Islet precursor cell (in vitro differentiated cells): ENCODE results near the gene ANO9.
"Not testable (repeated sequence)": the region's sequence is repeated elsewhere in the genome, so short reads cannot be mapped to it uniquely, and the experiment has no call there.

Experiments used
- DNase-seq: peaks from one replicate; pipeline ENCODE4 v3.0.0-alpha.2; 2018

The ANO9 gene

DNA sequence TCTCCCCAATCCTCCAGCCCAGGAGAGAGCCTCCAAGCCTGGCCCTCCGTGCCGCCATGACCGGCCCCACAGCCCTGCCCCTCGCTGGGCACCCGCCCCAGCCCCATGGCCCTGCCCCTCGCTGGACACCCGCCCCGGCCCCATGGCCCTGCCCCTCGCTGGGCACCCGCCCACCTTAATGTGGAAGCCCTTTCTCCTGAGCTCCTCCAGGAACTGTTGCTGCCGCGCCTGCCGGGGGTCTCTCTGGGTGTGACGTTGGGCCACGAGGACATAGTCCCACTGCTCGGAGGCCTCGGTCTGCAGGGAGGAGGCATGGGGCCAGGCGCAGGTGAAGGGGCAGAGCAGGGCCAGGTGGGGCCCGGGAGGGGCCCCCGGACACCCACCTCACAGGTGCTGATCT is 8.2 kb downstream of the ANO9 start:
- DNase-seq: no peak

DNA sequence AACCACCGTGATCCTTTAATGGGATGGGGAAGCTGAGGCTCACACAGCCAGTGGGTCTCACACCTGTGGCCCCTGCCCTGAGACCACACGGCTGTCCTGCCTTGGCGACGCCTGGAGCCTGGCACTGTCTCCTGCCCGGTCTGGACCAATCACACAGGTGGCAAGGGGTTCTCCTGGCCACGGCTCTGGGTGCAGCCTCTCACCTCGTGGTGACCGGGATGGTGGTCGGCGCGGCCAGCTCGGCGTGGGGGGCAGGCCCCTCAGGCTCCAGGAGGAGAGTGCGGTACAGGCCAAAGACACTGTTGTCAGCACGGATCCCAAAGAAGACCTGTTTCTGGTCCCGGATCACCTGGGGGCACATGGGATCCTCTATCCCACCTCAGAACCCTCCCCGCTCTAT is 8.7 kb downstream of the ANO9 start:
- DNase-seq: no peak

DNA sequence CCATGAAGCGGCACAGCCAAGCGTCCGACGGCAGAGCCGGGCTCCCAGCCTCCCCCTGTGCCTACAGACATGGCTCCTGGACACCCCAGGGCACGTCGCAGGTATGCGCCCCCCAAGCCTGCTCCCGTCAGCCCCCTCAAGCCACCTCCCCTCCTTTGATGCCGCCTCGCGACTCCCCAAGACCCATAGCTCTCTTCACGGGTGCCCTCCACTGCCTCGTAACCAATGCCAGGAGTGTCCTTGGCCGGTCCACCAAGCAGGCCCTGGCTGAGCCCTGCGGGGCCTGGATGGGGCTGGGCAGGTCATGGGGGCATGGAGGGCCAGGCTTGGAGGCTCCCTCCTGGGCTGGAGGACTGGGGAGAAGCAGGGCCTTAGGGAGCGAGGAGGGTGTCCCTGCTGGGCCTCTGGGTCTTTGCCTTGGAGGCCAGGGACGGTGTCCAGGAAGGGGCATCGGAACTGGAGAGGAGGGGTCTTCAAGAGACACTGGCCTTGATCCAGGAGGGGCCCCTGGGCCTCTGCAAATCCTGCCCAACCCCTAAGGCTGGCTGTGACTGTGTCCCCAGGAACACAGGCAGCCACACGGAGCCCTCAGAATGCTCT is 9.2 kb downstream of the ANO9 start:
- DNase-seq: no peak

DNA sequence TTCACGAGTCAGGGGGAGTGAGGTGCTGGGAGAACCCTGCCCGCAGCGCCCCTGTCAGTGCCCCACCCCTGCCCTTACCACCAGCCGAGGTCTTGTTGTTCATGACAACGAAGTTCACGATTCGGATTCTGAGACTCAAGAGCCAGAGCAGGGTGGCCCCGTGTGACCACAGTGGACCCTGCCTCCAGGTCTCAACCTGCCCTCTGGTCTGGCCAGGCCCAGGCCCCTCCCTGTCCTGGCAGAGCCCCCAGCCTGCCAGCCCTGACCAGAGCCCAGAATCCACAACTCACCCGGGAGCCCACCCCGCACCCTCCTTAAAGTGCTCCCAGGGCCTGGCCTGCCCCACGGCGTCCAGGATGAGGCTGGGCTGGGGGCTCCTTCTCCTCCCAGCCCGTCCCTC is 9.9 kb downstream of the ANO9 start:
- DNase-seq: no peak

DNA sequence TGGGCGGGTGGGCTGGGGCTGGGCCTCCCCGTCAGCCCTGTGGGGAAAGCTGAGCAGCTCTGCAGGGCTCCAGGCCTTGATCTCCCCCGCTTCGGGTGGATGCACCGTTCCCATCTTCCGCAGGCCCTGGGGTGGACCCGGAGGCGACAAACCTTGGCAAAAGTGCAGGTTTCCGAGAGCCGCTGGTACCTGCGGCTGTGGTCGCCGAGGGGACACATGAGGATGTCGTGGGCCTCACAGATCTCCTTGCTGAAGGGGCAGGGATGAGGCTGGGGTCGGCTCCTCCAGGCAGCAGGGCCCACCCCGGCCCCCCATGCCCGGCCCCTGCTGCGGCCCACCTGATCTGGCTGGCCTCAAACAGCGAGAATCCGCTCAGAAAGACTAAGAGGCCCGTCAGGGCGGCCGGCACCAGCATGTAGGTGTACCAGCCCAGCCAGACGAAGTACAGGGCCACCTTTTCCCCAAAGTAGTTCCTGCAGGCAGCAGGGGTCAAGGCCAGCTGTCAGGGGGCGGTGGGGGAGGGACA is 11.8 kb downstream of the ANO9 start:
- no peak for DNase-seq

DNA sequence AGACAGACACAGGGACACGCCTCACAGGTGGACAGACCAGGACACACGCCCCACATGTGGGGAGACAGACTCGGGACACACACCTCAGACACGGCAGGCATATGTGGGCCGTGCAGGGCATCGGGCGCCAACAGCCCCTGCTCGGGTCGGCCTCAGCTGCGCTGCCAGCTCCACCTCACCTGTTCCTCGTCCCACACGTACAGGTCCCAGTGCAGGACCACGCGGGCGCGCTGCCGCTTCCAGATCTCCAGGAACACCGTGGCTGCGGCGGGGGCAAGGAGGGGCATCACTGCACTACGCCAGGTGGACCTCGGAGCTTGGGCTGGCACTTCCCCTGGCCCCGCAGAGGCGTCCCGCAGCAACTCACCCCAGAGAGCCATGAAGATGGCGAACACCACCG is 12.4 kb downstream of the ANO9 start:
- DNase-seq: no peak

DNA sequence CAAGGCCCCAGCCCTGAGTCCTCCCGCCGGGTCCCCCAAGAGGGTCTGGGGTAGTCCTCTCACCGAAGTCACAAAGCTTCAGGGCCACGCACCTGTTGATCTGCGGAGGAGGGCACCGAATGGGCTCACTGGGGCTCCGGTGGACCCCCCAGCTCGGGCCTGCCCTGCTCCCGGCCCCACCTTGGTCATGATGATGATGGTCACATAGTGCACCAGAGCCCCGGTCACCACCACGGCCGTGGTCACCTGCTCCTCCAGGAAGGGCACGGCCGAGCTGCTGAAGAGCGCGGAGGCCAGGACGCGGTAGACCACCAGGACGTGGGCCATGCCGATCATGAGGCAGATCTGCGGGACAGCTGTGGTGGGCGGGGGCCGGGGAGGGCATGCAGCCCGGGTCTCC is 13.5 kb downstream of the ANO9 start:
- no peak for DNase-seq

DNA sequence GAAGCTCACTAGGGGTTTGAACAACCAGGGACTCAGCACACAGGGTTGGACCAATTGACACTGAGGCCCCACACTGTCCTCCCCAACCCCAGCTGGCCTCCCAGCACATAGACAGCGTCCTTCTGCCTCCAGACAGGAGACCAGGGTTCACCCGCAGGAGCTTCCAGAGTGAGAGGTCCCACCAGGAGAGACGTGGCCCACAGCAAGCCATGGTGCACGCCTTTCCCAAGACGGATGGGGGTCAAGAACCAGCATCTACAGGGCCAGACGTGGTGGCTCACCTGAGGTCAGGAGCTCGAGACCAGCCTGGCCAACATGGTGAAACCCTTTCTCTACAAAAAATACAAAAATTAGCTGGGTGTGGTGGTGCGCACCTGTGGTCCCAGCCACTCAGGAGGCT is 15.0 kb downstream of the ANO9 start:
- DNase-seq: no peak

DNA sequence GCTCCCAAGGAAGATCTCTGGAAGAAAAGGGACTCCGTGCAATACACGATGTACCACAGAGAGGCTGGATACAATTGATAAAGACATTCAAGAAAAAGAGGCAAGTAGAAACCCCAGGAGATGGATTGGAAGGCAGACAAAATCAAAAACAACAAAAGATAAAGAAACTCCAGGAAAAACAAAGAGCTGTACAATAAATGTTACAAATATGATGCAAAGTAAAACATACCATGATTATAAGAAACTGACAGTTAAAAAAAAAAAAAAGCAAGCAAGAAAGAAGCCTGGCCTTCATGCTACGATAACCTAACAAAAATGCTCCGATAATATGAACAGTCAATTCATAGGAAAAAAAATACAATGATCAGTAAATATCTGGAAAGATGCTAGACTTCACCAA is 16.5 kb downstream of the ANO9 start:
- no peak for DNase-seq

DNA sequence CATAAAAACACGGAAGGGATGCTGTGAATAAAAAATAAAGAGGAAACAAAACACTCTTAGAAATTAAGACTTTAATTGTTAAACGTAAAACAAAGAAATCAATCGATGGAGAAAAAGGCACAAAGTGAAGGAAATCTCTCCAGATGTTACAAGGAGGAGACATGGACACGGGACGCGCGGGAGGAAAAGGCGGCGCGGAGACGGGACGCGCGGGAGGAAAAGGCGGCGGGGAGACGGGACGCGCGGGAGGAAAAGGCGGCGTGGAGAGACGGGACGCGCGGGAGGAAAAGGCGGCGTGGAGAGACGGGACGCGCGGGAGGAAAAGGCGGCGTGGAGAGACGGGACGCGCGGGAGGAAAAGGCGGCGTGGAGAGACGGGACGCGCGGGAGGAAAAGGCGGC is 17.0 kb downstream of the ANO9 start:
- DNase-seq: not testable (repeated sequence)

DNA sequence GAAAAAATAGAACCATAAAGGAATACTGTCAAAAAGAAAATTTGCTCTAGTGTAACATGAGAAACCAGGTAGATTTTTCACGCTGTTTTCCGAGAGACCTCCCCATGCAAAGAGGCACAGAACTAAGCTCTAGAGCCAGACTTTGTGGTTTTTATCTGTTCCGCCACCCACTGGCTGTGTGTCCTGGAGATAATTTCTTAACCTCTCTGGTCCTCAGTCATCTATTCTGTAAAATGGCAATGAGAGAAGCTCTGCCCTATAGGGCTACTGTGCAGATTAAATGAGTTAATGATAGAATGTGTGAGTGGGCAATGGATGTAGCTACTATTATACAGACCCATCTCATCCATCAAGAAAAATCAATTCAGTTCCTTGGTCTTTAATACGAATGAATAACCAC is 17.6 kb downstream of the ANO9 start:
- DNase-seq: no peak

DNA sequence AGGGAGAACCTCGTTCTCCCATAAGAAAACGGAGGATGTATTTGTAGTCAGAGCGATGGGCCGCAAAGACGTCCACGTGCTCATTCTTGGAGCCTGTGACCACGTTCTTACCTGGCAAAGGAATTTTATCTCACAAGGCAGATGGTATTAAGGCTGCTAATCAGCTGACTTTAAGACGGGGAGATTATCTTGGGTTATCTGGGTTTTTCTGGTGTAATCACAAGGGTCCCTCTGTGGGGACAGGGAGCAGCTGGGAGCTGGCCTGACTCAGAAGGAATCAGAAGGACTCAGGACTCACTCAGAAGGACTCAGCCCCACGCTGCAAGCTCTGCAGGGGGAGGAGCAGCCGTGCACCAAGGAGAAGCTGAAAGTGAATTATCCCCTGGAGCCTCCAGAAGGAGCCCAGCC is 19.6 kb downstream of the ANO9 start:
- DNase-seq: no peak

DNA sequence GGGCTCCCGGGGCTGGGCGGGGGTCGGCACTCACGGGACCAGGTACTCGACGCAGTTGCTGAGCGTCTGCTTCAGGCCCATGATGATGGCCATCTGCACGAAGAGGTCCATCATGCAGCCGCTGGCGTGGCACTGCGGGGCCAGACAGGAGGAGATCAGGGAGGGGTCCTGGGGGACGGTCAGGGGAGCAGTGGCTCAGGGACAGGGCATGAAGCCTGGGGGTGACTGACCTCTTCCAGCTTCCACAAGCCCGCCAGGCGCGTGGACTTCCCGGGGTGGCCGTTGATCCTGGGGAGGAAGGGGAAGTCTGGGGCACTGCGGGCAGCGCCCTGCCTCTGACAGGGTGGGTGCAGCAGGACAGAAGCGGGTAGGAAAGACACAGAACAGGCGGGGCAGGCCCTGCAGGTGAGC is 20.9 kb downstream of the ANO9 start:
- no peak for DNase-seq

DNA sequence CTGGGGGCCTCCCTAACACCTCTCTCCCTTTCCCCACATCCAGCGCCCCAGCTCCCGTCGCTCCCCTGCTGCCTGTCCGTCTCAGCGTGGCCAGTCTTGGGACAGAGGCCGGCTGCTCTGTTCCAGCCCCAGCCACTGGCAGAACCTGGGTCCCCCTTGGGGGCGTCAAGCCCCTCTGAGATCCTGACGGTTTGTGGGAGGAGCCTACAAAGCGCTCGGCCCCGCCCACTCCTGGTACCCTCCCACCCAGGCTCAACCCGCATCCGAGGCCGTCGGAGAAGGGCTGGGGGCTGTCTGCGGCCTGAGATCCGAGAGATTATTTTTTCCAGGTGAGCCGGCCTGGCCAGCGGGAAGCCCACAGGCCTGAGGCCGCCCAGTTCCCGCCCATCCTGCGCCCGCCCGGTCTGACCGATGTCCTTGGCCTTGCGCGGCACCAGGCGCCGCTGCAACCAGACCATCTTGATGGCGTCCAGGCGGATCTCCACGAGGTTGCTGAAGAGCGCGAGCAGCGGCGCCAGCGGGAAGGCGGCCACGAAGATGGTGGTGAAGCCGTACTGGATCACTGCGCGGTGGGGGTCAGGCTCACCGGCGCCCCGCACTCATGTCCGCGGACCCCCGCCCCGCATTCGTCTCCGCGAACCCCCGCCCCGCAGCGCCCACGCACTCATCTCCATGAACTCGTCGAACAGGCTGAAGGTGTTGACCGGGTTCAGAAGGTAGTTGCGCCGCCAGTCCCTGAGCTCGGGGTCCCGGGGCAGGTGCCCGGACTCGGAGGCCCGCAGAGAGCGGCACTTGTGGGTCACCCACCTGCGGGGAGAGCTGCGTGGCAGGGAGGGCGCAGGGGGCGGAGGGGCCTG is 21.5 kb downstream of the ANO9 start:
- DNase-seq: no peak

DNA sequence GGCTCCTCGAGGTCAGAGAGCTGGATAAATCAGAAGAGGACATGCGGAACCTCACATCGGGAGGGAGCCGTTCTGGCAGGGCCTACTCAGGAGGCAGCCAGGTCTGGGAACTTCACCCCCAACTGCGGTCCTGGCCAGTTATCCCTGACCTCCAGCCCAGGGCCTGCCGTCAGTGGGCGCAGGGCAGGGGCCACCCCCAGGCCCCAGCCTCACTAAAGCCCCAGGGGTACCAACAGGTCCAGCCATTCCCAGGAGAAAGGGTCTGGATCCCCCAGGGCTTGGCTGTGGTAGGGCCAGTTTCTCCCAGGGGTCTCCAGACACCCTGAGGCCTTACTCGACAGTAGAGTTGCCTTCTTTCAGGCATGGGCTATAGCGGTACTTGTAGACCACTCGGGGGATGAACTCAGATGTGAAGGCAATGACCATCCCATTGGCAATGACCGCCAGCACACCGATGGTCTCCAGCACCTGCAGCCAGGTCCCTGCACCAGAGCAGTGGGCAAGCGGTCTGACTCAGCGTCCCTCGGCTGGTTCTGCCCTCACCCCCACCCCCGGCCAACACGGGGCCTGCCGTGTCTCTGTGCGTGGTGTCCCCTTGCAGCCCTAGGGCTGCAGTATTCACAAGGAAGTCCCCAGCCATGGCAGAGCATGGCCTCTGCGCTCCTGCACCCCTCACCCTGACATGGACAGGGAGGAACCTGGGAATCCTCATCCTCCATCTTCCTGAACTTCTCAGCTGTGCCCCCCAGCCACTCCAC is 22.4 kb downstream of the ANO9 start:
- no peak for DNase-seq

DNA sequence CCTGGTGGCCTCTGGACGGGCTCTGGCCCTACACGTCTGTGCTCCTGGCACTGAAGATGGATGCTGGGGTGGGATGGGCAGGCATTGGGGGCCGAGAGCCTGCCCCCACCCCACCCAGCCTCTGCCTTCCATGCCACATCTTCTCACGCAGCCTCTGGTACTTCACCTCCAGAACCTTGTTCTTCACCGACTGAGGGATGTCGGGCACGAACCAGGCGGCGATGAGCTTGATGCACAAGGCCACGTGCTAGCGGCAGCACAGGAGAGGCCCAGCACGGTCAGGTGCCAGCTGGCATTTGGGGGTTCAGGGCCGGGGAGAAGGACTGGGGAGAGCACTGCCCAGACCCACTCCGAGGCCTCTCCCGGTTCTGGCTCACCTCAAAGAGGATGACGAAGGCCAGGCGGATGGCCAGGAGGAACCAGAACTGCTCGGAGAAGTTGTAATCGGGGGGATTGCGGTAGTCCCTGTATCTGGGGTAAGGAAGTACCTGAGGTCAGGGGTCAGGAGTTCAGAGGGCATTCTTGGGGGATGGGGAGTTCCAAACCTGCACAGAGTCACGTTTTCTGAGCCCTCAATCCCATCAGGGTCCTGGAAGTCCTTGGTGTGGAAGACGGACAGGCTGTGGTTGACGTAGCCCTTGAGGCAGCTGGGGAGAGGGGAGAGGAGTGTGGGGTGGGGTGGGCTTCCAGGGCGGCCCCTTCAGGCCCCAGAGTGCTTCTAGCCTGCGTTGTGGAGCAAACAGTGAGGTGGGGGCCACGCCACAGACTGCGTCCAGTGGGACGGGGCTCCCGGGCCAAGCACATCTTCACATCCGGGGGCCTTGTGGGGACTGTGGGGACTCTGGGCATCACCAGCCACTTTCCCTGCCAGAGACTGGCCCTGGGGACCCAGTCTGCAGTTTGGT is 23.2 kb downstream of the ANO9 start:
- no peak for DNase-seq

DNA sequence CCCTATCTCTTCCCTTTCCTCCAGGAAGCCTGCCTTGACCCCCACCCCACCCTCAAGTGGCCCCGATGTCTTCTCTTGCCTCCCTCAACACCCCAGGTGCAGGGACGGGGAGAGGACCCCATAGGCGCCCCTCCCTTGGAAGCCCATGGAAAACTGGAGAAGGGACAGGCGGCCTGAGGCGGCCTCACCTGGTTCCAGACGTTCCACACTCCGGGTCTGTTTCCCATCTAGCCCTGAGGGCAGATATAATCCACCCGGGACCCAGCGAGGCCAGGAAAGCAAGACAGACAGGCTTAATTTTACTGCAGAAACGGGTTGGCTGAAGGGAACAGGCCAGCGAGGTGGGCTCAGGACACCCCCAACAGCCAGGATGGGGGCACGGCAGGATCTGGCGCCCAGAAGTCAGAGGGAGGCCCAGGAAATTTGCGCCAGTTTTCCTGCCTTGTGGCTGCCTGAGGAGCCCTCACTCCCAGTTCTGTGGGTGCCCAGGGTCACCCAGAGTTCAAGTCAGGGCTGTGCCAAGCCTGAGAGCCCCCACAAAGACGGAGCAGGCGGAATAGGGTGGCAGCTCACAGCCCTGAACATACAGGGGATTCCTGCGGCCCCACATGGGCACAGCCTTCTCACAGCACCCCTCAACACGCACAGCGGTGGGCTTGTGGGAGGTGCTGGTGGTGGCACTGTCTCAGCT is 24.0 kb downstream of the ANO9 start:
- DNase-seq: no peak

DNA sequence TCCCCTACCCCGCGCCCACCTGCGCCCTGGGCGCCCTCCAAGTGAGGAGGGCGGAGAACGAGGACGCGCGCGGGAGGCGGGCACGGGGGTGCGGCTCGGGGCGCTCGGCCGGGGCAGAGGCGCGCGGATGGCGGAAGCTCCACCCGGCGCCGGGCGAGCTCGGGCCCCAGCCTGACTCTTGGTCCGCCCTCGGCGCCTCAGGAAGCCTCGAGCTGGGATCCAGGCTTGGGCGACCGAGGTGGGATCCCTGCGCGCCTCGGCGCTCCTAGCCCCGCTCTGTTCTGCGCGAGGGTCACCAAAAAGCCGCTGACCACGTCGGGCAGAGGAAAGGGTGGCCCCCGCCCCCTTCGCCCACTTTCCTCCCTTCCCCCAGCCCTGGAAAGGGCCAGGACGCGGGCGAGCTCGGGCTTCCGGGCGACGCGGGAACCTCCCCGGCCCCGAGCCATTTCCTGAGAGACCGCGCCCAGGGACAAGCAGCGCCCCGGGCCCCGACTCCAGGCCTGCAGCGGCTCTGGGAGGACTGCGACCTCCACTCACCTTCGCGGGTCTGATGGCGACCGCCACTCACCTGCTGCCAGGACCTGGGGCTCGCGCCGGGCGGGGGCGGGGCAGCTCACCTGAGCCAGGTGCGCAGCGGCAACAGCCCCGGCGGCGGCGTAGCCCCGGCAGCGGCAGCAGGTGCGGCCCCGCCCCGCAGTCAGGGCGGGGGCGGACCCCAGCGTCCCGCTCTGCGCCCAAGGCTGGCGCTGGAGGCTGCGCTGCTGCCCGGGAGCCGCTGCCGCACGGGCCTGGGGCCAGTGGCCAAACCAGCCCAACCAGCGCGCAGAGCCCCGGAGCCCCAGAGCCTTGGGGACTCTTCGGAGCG is 24.8 kb downstream of the ANO9 start:
- DNase-seq: no peak

DNA sequence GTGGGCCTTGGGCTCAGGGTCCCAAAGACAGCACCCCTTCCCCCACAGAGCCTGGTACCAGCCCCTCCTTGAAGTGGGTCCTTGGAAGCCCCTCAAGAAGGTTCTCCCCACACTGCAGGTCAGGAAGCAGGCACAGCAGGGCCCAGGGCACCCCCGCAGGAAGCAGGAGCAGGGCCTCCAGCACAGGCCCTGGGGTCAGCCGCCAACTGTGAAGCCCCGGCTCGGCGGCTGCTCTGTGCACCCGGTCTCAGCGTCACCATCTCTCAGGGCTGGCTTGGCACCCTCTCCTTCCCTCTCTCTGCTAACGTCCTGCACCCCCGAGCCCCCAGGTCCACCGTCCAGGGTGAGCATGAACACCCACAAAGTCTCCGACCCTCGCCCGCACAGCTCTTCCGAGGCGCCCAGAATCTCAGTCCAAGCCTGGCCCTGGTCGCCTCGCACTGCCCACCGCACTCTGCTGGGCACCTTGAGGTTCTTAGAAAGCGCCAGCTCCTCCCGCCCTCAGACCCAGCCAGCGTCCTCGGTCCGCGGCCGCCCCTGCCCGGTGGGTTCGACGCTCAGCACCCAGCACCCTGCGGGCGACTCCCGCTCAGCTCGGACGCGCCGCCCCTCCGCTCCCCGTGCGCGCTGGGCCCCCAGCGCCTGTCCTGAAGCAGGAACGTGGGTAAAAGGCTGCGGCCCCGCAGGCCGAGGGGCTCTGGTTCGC is 25.6 kb downstream of the ANO9 start:
- no peak for DNase-seq

DNA sequence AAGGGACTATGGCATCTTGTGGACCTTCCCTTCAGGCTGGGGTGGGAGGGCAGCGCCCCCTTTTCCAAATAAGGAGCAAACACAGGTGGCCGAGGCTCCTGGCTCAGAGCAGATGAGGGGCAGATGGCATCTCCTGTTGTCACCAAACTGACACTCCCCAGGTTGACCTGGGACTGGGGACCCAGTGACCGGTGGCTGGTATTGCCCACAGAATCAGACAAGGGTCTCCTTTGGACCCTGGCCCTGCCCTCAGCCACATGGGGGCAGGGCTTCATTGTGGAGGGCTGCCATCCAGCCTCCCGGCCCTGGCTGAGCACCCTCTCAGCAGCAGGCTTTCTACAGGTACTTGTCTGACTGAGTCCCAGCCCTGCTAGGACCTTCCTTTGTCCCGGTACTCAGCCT is 26.2 kb downstream of the ANO9 start:
- no peak for DNase-seq
